GM06990 (cell line): ENCODE data around the gene SHISA6.

Experiments
- DNase-seq: peaks from one replicate; pipeline ENCODE4 v3.0.0-alpha.2; 2011; ENCODE audit not compliant: insufficient read length; ENCODE audit errors: extremely low read depth
- H3K27me3 ChIP-seq: replicated peaks from 2 replicates; pipeline ENCODE4 v1.6.0; 2011; ENCODE audit warnings: low read length; ENCODE audit not compliant: control insufficient read depth, insufficient read depth
- H3K36me3 ChIP-seq: 2 replicates; pipeline ENCODE4 v1.5.1; 2011; ENCODE audit warnings: low read length; ENCODE audit not compliant: control insufficient read depth, insufficient read depth
- H3K4me3 ChIP-seq: replicated peaks from 2 replicates; pipeline ENCODE4 v1.5.1; 2011; ENCODE audit warnings: low read depth, mild to moderate bottlenecking, control low read depth, low read length
- CTCF ChIP-seq: IDR thresholded peaks from 2 replicates; pipeline ENCODE4 v1.5.1; 2011; ENCODE audit warnings: low read length, control low read depth, mild to moderate bottlenecking, inconsistent platforms; ENCODE audit not compliant: insufficient read depth, poor library complexity, severe bottlenecking

SHISA6 gene

GRCh38 chr17:11582217-11582616 is 341.2 kb downstream of the SHISA6 start:
- H3K27me3 ChIP-seq, result no peaks in the 10 kb centered on the region
- no peak for DNase-seq
- no peak overlapping the region for H3K4me3 ChIP-seq
- no peak for TF ChIP-seq CTCF
- H3K36me3 ChIP-seq, result no peaks in the 10 kb centered on the region

DNA sequence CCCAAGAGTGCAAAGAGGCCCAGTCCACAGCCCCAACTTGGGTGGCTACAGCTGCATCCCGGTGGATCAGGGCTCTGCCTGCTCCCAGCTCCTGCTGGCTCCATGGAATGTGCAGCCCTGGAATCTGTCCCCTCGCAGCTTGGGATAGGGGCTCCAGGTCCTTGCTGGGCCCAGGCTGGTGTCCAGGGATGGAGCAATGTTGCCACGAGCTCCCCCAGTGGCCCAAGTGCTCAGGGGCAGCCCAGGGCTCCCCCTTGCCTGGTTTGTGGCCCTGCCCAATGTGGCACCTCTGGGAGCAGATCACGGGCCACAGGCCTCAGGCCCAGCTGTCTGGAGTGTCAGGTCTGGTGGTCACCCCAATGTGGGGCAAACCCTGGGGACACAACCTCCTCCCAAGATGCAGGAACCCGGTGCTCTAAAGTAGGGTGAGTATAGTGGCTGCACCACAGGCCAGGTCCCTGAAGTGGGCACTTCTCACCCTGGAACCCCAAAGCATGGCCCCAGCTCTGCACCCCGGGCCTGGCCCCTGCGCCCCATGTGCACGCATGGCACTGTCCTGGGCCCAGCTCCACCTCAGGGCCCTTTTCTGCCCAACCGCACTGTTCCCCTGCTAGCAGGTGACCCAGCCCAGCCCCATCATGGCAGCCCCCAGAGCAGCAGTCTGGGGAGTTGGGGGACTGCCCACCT is 342.4 kb downstream of the SHISA6 start:
- DNase-seq, result no peak
- Histone ChIP-seq H3K36me3 (no peaks in the 10 kb centered on the region), H3K27me3 (no peaks in the 10 kb centered on the region), H3K4me3 (no peak overlapping the region)
- no peak for TF ChIP-seq CTCF

DNA sequence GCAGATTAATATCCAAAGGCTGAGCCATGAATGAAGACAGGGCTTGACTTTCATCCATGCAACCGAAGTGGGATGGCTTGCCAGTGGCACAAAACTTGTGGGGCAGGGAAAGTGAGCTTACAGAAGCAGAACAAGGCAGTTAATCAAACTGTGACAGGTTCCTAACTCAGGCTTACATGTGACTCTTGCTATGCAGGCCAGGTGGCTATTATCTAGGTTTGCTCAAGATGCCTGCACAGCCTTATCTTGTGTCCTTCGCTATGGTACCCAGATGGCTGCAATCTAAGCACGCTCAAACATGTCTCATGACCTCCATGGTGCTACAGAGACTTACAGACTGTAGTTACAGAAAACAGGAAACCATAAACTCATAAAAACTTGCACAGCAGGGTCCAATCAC is 348.7 kb downstream of the SHISA6 start:
- H3K36me3 ChIP-seq, result no peaks in the 10 kb centered on the region
- H3K4me3 ChIP-seq, result no peak overlapping the region
- DNase-seq, result no peak
- TF ChIP-seq CTCF, result no peak
- H3K27me3 ChIP-seq, result no peaks in the 10 kb centered on the region

- Histone ChIP-seq H3K36me3 (no peaks in the 10 kb centered on the region), H3K27me3 (no peaks in the 10 kb centered on the region), H3K4me3 (no peak within 1 kb of the TSS)
- no peak for TF ChIP-seq CTCF
- no peak for DNase-seq
Measured at GRCh38 chr17:11598274-11599221, 357.5 kb downstream of the SHISA6 start, which contains the start of gene DNAH9. Gene DNAH9 (plus strand): TSS chr17:11598470. CDS start chr17:11598499, 29 bp downstream.

GRCh38 chr17:11601661-11602060 is 360.6 kb downstream of the SHISA6 start:
- Histone ChIP-seq H3K36me3 (no peaks in the 10 kb centered on the region), H3K4me3 (no peak overlapping the region), H3K27me3 (no peaks in the 10 kb centered on the region)
- no peak for TF ChIP-seq CTCF
- DNase-seq, result no peak
